ENCODE measurements around the gene ZNF830.
"Not testable (repeated sequence)": the region's sequence is repeated elsewhere in the genome, so short reads cannot be mapped to it uniquely, and the experiment has no call there.

The ZNF830 gene

GRCh38 chr17:34993031-34993430 is 31.7 kb downstream of the ZNF830 start:
- no peak for DNase-seq

GRCh38 chr17:34996422-34997285 is 35.3 kb downstream of the ZNF830 start:
- DNase-seq: no peak

- DNase-seq: no peak
Observed at GRCh38 chr17:34997355-34997862, 36.1 kb downstream of the ZNF830 start.

DNA sequence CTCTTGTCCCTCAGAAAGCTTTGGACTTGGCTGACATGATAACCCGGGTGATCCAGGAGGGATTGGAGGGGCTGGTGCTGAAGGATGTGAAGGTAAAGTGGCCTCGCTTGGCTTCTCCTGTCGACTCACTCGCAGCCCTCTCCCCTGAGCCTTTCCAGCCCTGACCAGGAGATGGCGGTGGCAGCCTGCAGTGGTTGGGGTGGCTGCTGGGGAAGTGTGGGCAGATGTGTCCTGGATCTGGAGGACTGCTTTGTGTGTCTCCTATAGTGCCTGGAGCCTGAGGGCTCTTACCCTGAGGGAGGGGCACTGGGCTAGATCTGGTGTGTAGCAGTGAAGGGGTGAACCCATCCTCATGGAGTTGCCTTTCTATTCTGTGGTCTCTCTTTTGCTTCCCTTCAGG is 36.9 kb downstream of the ZNF830 start:
- peak; percentile 79 for DNase-seq

GRCh38 chr17:34999456-34999855 is 38.1 kb downstream of the ZNF830 start:
- no peak for DNase-seq

GRCh38 chr17:35000965-35001364 is 39.6 kb downstream of the ZNF830 start:
- DNase-seq: not testable (repeated sequence)

- DNase-seq: no peak
Observed at GRCh38 chr17:35001549-35001948, 40.2 kb downstream of the ZNF830 start.

DNA sequence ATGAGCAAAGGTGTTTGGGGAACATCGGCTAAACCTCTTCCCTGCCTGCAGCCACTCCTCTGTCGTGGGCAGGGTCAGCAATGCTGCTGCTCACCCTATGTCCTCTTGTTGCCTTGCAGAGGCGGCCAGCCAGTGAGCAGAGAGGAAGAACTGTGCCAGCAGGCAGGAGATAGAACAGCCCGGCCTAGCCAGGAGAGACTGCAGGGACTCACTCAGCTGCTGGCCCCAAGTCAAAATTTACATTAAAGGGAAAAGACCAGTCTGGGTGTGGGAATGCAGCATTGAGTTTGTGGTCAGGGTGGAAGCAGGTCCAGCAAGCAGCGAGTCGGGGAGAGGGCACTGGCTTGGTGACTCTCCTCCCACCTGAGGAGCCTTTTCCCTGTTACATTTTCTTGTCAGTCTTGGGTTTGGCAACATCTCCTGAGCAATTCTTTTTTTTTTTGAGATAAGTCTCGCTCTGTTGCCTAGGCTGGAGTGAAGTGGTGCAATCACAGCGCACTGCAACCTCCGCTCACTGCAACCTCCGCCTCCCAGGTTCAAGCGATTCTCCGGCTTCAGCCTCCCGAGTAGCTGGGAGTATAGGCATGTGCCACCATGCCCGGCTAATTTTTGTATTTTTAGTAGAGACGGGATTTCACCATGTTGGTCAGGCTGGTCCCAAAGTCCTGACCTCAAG is 41.7 kb downstream of the ZNF830 start:
- DNase-seq: no peak

- no peak for DNase-seq
Observed at GRCh38 chr17:35003778-35004177, 42.4 kb downstream of the ZNF830 start.

DNA sequence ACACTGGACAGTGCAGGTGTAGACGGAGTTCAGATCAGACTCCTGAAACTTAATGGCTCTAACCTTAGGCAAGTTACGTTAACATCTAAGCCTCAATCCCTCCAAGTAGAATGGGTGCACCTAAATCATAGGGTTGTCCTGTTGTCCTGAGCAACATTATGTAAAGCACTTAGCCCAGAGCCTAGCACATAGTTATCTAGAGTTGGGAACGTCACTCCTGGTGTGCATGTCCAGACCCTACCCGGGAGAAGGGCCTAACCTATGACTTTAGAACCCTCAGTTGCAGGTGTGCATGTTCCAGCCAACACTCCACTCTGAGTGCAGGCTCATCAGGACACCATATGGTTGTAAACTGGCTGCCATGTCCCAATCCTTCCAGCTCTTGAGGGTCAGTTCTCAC is 45.0 kb downstream of the ZNF830 start:
- no peak for DNase-seq

DNA sequence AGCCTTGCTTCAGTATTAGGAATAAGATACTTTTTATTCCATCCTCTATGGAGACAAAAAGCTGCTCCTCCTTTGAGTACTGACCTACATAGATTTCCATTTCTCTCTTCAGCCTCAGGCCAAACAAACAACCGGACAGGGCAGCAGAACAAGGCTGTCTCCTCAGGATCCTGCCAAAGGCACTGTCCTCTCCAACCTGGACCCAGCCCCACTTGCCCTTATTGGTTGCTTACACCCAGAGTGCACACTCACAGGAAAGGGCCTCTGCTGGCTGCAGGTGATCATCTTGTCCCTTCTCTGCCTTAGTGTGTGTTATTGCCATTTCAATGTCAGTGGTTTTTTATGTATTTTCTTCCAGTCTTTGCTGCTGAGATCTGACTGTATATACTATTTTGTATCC is 45.6 kb downstream of the ZNF830 start:
- no peak for DNase-seq

DNA sequence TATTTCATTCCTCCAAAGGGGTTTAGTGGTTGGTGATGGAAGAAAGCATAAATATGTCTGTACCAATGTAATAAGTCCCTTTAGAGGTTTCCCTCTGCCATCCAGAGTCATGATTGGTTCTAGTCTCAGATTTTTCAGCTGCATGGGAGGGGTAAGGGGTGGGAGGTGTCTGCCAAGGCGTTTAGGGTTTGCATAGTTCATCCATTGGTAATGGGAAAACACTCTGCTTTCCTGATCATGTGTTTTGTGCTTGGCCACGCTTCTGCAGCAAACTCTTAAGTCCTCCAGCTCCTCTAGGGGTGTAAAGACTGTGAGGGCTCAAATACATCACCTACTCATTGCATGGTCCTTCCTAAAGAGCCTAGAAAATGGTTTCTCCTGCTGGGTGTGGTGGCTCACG is 48.8 kb downstream of the ZNF830 start:
- DNase-seq: no peak

- no peak for DNase-seq
Observed at GRCh38 chr17:35011671-35012216, 50.4 kb downstream of the ZNF830 start.
